ENCODE measurements around the gene TRIM21.
"Not testable (repeated sequence)": the region's sequence is repeated elsewhere in the genome, so short reads cannot be mapped to it uniquely, and the experiment has no call there.

TRIM21 gene

GRCh38 chr11:4416816-4417215, 23.3 kb upstream of the TRIM21 start:
- Histone ChIP-seq H3K4me2 (ENCODE audit: low read depth, low read length) (no peak overlapping the region), H3K27me3 (replicated peaks; ENCODE audit: insufficient read depth, low read length) (no peaks in the 10 kb centered on the region), H3K36me3 (replicated peaks; ENCODE audit: insufficient read depth, low read length) (no peaks in the 10 kb centered on the region), H3K4me1 (ENCODE audit: low read length) (no peaks in the 10 kb centered on the region), H3K79me2 (ENCODE audit: low read length) (no peaks in the 10 kb centered on the region), H3F3A (ENCODE audit: insufficient read depth, low read length) (no peaks in the 10 kb centered on the region), H4K20me1 (ENCODE audit: insufficient read depth, low read length) (no peaks in the 10 kb centered on the region), H3K9me2 (replicated peaks; ENCODE audit: insufficient read depth, low read length) (no peaks in the 10 kb centered on the region), H2AFZ (ENCODE audit: low read length) (no peak overlapping the region), H3K4me3 (ENCODE audit: low read length) (no peak overlapping the region), H3K27ac (ENCODE audit: low read length) (no peak overlapping the region), H3K9me3 (replicated peaks; ENCODE audit: insufficient read depth, low read length) (no peaks in the 10 kb centered on the region), H3K9ac (ENCODE audit: low read length) (no peak overlapping the region)
- no peak for DNase-seq
- no peak for TF ChIP-seq EZH2 (optimal IDR thresholded peaks at IDR 0.05; ENCODE audit: low read depth, low read length)

- H3K9me3 ChIP-seq (replicated peaks; ENCODE audit: insufficient read depth, low read length), result no peaks in the 10 kb centered on the region
- no peaks in the 10 kb centered on the region for H3K4me1 ChIP-seq (ENCODE audit: low read length)
- no peak overlapping the region for H3K9ac ChIP-seq (ENCODE audit: low read length)
- no peaks in the 10 kb centered on the region for H3F3A ChIP-seq (ENCODE audit: insufficient read depth, low read length)
- no peaks in the 10 kb centered on the region for H3K27me3 ChIP-seq (replicated peaks; ENCODE audit: insufficient read depth, low read length)
- H3K36me3 ChIP-seq (replicated peaks; ENCODE audit: insufficient read depth, low read length), result no peaks in the 10 kb centered on the region
- H3K4me3 ChIP-seq (ENCODE audit: low read length), result no peak overlapping the region
- H3K27ac ChIP-seq (ENCODE audit: low read length), result no peak overlapping the region
- no peaks in the 10 kb centered on the region for H4K20me1 ChIP-seq (ENCODE audit: insufficient read depth, low read length)
- no peaks in the 10 kb centered on the region for H3K9me2 ChIP-seq (replicated peaks; ENCODE audit: insufficient read depth, low read length)
- H2AFZ ChIP-seq (ENCODE audit: low read length), result no peak overlapping the region
- no peak overlapping the region for H3K4me2 ChIP-seq (ENCODE audit: low read depth, low read length)
- no peak for DNase-seq
- no peaks in the 10 kb centered on the region for H3K79me2 ChIP-seq (ENCODE audit: low read length)
- TF ChIP-seq EZH2phosphoT487 (IDR thresholded peaks at IDR 0.05; ENCODE audit: low read length) (no peak), CTCF (IDR thresholded peaks at IDR 0.05; ENCODE audit: low read length) (no peak), EZH2 (optimal IDR thresholded peaks at IDR 0.05; ENCODE audit: low read depth, low read length) (no peak)
Observed at GRCh38 chr11:4416306-4416705, 22.8 kb upstream of the TRIM21 start.

GRCh38 chr11:4406206-4406605, 12.7 kb upstream of the TRIM21 start:
- H3K9me3 ChIP-seq (replicated peaks; ENCODE audit: insufficient read depth, low read length); H2AFZ ChIP-seq (ENCODE audit: low read length); H3K27me3 ChIP-seq (replicated peaks; ENCODE audit: insufficient read depth, low read length); H3K27ac ChIP-seq (ENCODE audit: low read length); H3K9me2 ChIP-seq (replicated peaks; ENCODE audit: insufficient read depth, low read length); H3K4me3 ChIP-seq (ENCODE audit: low read length); DNase-seq; H3K79me2 ChIP-seq (ENCODE audit: low read length); H4K20me1 ChIP-seq (ENCODE audit: insufficient read depth, low read length); H3K4me1 ChIP-seq (ENCODE audit: low read length); H3K4me2 ChIP-seq (ENCODE audit: low read depth, low read length); H3K9ac ChIP-seq (ENCODE audit: low read length); H3F3A ChIP-seq (ENCODE audit: insufficient read depth, low read length); H3K36me3 ChIP-seq (replicated peaks; ENCODE audit: insufficient read depth, low read length): not testable (repeated sequence)

GRCh38 chr11:4393858-4394223, 339 bp upstream of the TRIM21 start:
- H3K9me3 ChIP-seq (replicated peaks; ENCODE audit: insufficient read depth, low read length), result no peaks in the 10 kb centered on the region
- H2AFZ ChIP-seq (ENCODE audit: low read length), result peak overlapping the region; percentile 61

More at GRCh38 chr11:4393858-4394223, 339 bp upstream of the TRIM21 start:
- no peak overlapping the region for H3K27ac ChIP-seq (ENCODE audit: low read length)
- no peaks in the 10 kb centered on the region for H3K9me2 ChIP-seq (replicated peaks; ENCODE audit: insufficient read depth, low read length)
- no peaks in the 10 kb centered on the region for H3F3A ChIP-seq (ENCODE audit: insufficient read depth, low read length)
- DNase-seq, result no peak
- peaks cover 3% of the 10 kb centered on the region; the same call in 1 of the 2 replicates for H3K4me1 ChIP-seq (ENCODE audit: low read length)
- H3K36me3 ChIP-seq (replicated peaks; ENCODE audit: insufficient read depth, low read length), result peaks cover 11% of the 10 kb centered on the region; the same call in 1 of the 2 replicates
- H3K4me3 ChIP-seq (ENCODE audit: low read length), result peak overlapping the region; percentile 86
- peak overlapping the region; percentile 64 for H3K4me2 ChIP-seq (ENCODE audit: low read depth, low read length)
- H4K20me1 ChIP-seq (ENCODE audit: insufficient read depth, low read length), result no peaks in the 10 kb centered on the region
- TF ChIP-seq EZH2phosphoT487 (IDR thresholded peaks at IDR 0.05; ENCODE audit: low read length) (no peak), EZH2 (optimal IDR thresholded peaks at IDR 0.05; ENCODE audit: low read depth, low read length) (no peak), CTCF (IDR thresholded peaks at IDR 0.05; ENCODE audit: low read length) (no peak)
- no peaks in the 10 kb centered on the region for H3K27me3 ChIP-seq (replicated peaks; ENCODE audit: insufficient read depth, low read length)
- H3K79me2 ChIP-seq (ENCODE audit: low read length), result peaks cover 18% of the 10 kb centered on the region
- peak overlapping the region; percentile 63; the same call in 1 of the 2 replicates for H3K9ac ChIP-seq (ENCODE audit: low read length)
